ENCODE results near the gene PPM1K.

Gene PPM1K

GRCh38 chr4:88211473-88212252 is 72.7 kb downstream of the PPM1K start:
- peak; percentile 87 for FAIRE-seq
- TF ChIP-seq TAF1 (IDR thresholded peaks at IDR 0.05; ENCODE audit: borderline replicate concordance, low read depth, low read length) (no peak), POLR2AphosphoS5 (IDR thresholded peaks at IDR 0.05; ENCODE audit: low read depth, low read length) (no peak), POLR2A (IDR thresholded peaks at IDR 0.05; ENCODE audit: low read depth, low read length) (no peak)
- DNase-seq (ENCODE audit: insufficient read length) = peak; percentile 8

GRCh38 chr4:88208156-88208555 is 76.2 kb downstream of the PPM1K start:
- no peak for TF ChIP-seq POLR2A (IDR thresholded peaks at IDR 0.05; ENCODE audit: low read depth, low read length)
- no peak for TF ChIP-seq TAF1 (IDR thresholded peaks at IDR 0.05; ENCODE audit: borderline replicate concordance, low read depth, low read length)
- TF ChIP-seq POLR2AphosphoS5 (IDR thresholded peaks at IDR 0.05; ENCODE audit: low read depth, low read length) = no peak
- FAIRE-seq = no peak

More at GRCh38 chr4:88208156-88208555, 76.2 kb downstream of the PPM1K start:
- no peak for DNase-seq (ENCODE audit: insufficient read length)
